IPS DF 19.7 (cell line): ENCODE measurements around the gene NT5M.
A peak's percentile ranks its signal among the peaks of the same experiment; 100 is the strongest.
"Not testable (repeated sequence)": the region's sequence is repeated elsewhere in the genome, so short reads cannot be mapped to it uniquely, and the experiment has no call there.

Source experiments
- DNase-seq: peaks from one replicate; pipeline ENCODE4 v3.0.0-alpha.2; 2013; ENCODE audit warnings: low read depth, low spot score

NT5M gene

DNA sequence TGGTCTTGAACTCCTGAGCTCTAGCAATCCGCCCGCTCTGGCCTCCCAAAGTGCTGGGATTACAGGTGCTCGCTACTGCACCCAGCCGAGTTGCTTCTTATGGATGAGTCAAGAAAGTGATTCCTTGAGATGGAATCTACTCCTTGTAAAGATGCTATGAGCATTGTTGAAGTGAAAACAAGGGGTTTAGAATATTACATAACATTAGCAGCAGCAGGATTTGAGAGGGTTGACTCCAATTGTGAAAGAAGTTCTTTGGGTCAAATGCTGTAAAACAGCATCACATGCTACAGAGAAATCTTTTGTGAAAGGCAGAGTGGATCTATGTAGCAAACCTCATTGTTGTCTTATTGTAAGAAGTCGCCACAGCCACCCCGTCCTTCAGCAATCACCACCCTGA is 72.7 kb downstream of the NT5M start:
- DNase-seq = no peak

DNA sequence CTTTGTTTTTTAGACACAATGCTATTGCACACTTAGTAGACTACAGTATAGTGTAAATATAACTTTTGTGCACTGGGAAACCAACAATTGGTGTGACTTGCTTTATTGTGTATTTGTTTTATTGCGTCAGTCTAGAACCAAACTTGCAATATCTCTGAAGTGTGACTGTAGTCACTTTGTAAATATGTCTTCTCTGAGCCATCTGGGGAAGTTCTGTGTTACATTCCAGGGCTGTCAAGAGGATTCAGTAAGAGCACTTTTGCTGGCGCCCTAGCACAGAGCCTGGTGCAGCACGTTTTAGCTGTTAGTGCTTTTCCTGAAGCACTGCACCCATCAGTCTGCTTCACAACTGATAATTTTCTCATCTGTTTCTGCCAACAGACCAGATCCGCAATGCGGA is 73.2 kb downstream of the NT5M start:
- DNase-seq = no peak

DNA sequence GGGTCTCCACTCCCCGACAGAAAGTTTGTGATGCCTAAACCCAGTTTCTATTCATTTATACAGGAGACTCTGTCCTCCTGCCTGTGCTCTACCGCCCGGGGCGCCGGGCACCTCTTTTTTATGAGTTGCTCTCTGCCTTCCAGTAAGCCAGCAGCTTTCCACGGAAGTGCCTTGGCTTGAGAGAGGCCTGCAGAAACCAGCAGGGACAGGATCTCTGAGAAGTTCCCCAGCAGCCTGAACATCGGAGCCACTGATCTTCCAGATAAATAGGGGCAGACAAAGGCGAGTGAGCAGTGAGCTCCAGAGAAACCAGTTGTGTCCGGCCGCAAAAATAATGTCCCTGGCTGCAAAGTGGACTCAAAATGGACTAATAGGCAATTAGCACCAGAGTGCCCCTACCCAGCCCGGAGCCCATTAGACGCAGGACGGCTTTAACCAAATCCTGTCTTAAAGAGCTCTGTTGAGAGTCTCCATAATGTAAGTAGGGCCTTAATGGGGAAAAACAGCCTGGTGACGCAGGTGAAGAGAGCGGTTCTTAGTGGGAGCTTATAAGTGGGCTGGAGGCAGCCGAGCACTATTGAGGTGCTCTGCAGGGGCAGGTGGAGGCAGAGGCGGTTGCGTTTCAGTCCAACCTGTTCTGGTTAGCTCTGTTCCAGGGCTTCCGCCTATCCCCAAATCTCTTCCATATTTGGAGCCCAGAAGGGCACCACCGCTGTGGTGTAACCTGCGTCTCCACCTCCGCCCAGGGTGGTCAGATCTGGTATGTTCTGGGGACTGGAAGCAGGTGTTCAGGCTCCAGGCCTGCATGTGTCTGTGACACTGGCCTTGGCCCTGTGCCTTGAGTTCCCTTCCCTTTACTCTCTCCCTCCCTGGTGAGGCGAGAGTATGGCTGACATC is 74.1 kb downstream of the NT5M start:
- no peak for DNase-seq

DNA sequence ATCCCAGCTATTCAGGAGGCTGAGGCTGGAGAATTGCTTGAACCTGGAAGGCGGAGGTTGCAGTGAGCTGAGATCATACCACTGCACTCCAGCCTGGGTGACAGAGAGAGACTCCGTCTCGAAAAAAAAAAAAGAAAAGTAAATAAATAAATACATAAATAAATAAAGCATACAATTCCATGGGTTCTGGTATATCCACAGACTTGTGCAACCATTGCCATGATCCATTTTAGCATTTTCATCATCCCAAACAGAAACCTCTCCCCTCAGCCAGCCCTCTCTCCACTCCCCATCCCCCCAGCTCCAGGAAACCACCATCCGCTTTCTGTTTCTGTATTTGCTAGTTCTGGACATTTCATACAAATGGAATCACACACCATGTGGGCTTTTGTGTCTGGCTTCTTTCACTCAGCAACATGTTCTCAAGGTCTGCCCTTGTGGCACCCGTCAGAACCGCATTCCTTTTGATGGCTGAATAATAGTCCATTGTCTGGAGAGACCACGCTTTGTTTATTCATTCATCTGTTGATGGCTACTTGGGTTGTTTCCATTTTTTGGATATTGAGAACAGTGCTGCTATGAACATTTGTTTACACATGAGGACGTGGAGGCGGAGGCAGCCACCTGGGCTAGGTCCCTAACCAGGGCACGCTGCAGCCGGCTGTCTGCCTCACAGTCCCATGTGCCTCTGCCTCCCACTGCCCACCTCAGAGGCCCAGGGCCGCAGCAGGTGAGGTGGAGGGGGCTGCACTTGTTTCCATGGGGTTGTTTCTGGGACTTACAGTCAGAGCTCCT is 76.2 kb downstream of the NT5M start:
- no peak for DNase-seq

DNA sequence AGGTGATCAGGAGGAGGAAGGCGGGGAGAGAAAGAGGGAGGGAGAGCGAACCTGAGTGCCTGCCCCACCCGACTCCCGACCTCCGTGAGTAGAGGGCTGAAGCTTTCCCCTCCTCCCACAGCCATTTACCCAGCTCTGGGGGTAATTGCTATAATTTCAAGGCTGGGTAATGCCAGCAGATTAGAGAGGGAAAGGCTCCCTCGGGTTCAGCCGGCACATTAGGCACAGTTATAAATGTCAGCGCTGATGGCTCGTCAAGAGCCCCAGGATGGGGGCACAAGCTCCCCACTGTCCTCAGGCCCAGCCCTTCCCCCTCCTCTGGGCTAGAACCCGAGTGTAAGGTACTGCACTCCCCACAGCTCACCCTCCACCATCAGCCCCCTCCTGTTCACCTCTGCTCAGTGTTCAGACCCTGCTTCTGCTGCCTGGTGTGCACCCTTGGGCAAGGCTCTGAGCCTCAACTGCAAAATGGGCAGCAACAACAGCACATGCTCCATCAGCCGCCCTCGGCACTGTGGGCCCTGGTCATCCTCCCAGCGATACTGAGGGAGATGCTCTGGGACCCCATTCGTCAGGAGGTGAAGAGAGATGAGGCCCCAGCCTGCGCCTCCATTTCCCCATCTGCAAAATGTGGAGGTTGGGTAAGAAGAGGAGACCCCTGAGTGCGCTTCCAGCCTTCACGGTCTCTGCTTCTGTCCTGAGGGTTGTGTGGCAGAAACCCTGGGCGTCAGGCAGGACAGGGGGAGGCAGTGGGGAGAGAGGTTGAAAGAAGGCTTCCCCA is 77.2 kb downstream of the NT5M start:
- no peak for DNase-seq

DNA sequence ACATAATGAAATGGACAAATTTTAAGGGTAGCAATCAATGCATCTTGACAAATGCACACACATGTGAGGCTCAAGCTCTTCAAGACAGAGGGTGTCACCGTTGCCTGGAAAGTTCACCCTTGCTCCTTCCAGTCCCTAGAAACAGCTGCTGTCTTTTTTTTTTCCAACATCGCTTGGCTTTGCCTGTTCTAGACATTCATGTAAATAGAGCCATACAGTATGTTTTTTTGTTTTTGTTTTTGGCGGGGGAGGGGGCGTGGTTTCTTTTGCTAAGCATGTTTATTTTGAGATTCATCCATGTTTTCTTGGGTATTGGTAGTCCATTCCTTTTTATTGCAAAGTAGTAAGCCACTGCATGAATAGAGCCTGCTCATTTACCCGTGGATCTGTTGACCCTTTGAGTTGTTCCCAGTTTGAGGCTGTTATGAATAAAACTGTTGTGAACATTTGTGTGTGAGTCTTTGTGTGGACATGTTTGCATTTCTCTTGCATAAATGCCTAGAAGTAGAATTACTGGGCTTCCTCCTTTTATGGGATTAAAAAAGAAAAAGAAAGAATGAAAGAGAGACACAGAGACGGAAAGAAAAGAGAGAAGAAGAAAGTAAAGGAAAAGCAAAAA is 78.4 kb downstream of the NT5M start:
- no peak for DNase-seq

DNA sequence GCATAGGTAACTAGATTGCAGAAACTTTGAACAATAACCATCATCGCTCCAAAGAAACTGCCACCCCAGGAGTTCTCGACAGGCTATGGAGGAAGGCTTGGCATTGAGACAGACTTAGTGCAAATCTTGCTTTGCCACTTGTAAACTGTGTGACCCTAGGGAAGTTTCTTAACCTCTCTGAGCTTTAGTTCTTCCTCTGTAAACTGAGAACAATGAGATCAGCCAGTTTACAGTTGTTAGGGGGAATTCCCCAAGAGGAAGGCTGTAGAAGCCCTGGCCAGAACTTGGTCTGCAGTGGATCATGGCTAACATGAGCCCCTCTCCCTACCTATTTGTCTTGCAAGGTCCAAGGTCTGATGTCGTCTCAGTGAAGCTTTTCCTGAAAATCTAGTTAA is 78.9 kb downstream of the NT5M start:
- DNase-seq = no peak

DNA sequence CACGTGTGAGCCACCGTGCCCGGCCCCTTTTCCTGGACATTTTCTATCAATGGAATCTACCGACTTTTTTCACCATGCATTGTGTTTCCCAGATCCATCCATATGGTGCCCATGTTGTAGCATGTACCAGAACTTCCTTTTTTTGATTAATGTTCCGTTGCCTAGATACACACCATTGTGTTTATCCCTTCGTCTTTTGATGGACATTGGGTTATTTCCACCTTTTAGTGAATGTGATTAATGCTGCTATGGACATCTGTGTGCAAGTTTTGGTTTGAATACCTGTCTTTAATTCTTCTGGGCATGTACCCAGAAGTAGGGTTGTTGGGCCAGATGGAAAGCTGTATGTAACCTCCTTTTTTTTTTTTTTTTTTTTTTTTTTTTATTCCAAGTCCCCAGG is 79.8 kb downstream of the NT5M start:
- DNase-seq = no peak

DNA sequence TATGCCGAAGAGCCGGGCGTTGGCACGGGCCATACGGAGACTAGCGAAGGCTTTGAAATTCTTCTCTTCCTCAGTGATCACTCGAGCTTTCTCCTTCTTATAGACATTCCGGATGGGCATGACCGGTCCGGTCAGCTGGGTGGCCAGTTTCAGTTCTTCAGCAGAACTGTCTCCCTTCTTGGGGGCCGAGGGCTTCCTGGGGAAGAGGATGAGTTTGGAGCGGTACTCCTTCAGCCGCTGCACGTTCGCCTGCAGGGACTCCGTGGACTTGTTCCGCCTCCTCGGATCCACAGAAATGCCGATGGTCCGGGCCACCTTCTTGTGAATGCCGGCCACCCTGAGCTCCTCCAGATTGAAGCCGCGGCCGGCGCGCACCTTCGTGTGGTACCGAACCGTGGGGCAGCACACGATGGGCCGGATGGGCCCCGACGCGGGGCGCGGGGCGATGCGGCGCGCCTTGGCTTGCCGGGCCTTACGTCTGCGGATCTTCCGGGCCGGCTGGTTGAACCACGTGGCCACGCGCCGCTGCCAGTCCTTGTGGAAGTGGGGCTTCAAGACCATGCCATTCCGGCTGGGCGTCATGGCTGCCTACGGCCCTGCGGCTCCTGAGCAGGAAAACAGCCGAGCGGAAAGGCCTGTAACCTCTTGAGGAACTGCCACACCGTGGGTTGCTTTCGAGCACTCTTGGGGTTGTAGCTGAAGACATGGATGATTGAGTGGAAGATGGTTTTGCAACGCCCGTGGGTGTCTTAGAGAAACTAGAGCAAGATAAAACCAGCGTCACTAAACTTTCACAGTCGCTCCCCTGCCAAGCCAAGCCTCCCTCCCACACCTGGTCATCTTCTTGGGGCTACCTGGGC is 80.5 kb downstream of the NT5M start:
- not testable (repeated sequence) for DNase-seq

DNA sequence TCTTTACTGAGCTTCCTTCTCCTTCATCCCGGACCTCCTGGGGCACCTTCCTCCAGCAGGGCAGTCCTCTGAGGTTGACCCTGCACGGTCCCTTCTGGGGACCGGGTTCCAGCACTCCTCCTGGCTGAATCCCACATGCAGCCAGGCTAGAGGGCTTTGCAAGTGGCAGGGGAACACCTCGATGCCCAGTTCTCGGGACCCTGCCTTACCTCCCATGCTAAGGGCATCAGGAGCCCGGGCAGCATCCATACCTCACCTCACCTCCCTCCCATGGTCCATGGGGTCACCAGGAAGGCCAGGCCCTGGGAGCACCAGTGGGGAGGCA is 81.1 kb downstream of the NT5M start:
- no peak for DNase-seq

DNA sequence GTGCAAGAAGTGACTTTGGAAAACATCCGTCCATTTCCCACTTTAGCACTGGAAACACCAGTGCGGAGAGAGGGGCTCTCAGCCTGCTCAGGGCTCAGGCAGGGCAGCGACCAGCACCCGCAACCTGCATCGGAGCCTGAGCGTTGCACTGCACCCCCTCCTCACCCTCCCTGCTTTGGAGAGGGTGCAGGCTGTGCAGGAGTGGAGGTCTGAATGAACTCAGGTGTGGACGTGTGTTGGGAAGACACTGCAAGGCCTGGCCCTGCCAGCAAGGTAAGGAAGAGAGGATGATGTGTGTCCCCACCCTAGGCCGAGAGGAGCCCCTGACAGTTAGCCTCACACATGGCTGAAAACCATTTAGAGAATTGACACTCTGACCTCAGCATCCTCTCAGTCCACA is 81.8 kb downstream of the NT5M start:
- DNase-seq = no peak

DNA sequence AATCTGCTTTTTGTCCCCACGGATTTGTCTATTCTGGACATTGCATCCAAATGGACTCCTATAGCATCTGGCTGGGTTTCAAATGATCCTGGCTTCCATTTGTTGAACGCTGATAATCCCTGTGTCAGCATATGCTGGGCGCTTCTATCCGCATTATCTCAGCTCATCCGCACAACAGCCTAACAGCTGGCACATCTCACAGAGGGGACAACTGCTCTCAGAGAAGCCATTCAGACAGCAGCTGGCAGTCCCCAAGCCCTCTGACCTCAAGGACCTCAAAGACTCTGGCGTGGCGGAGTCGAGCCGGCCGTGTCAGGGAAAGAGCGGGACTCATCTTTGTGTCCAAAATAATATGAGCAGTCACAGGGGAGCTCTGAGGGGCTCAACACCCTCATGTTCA is 82.3 kb downstream of the NT5M start:
- no peak for DNase-seq

DNA sequence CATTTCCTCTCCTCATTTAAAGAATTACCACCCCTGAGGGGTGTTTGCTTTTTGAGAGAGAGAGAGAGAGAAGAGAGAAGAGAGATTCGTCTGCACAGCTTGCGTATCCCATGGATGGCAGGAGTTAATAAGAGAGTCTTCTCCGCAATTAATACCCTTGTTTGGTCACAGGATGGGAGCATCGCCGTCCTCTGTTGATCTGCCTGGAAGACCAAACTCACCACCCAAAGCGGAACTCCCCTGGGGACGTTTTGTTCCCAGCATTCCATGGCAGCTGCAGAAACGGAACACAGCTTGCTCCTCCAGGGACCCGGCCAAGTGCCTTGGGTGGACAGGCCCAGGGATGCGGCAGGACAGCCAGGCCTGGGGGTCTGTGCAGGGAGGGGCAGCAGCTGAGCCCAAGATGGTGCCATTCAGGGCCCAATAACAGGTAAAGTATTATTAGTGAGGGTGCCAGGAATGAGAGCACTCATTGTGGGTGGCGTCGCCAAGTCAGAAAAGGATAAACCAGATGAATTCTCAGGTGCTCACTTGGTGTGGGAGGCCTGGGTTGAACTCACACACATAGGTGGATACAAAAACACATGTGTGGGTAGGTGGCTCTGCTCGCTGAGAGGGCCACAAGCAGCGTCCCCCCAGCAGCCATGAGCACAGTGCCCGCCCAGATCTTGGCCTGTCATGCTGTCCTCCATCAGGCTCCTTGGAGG is 83.1 kb downstream of the NT5M start:
- DNase-seq = no peak

DNA sequence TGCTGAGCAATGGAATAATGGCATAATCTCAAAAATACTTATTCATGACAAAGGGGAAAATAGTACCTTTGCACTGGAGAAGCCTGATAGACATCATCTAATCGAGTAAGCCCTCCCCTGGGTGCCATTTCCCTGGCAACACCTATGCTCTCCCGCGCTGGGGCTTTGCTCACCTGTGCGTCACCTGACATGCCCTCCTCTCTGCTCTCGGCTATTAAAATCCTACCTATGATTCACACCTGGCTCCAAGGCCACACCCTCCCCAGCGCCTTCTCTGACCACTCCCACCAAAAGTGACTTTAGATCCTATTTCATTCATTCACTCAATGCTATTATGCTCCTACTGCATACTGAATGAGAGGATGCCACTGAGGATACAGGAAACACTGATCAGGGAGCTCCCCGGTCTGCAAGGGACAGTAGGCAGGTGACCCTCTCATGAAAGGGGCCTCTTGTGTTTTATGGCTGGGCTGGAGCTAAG is 83.9 kb downstream of the NT5M start:
- DNase-seq = no peak

DNA sequence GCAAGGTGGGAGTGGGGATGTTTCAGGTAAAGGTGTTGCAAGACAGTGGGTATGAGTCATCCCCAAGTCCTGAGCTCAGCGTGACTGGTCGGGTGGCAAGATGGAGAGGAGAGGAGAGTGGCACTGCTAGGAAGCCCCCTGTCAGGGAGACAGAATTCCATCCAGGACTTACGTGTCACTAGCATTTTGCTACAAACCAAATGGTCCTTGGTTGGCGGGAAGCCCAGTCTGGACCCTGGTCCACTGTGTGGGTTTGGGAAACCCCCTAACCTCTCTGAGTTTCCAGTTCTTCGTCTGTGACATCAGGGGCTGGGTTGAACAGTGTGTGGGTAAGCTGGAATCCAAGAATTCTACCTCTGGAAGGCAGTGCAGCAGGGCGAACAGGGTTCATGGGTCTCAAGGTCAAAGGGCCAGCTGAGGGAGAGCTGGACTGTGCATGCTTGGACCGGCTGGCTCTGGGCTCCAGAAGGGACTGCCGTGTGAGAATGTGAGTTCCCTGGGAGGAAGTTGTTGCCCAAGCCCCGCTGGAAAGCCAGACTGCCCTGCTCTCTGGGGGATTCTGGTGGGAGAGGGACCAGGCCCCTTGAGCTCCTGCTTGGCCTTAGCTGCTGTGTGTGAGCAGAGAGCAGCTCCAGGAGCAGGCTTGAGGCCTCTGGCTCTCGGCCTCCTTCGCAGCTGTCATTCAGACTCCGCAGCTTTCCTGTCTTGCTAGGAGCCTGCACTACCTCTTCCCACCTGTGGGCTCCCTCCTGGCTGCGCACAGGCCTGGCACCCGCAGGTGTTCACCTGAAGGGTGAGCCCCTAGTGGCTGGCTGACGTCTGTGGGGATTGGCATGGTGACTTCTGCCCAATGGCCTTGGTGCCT is 84.6 kb downstream of the NT5M start:
- DNase-seq = peak; percentile 50

DNA sequence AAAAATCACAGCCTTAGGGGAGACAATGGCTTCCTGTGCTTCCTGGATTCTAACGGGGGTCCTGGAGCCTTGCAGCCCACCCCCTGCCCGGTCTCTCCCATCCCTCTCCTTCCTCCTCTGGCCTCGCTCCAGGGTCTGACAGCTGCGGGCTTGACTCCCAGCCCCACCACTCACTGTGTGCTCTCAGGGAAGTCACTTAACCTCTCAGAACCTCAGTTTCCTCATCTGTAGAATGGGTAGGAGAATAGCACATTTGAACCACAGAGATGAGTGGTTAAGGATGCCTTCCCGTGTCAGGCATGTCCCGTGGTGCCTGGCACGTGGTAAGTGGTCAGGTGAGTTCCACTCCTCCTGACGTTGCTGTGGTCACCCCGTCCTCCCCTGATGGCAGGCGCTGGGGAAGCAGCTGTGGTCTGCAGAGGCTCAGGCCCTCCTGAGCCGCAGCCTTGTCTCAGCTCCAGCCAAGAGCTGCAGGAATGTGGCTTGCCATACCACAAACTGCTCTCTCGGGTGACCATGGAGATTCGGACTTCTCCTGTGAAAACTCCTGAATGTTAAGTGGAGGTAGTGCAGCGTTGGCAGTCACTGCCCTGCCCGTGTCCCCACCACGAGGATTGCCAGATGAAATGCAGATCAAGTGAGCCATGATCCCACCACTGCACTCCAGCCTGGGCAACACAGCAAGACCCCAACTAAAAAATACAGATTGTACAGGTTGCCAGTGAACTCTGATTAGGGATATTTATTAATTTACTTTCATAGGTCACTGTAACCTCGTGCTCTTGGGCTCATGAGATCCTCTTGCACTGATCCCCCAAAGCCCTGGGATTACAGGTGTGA is 85.7 kb downstream of the NT5M start:
- no peak for DNase-seq

DNA sequence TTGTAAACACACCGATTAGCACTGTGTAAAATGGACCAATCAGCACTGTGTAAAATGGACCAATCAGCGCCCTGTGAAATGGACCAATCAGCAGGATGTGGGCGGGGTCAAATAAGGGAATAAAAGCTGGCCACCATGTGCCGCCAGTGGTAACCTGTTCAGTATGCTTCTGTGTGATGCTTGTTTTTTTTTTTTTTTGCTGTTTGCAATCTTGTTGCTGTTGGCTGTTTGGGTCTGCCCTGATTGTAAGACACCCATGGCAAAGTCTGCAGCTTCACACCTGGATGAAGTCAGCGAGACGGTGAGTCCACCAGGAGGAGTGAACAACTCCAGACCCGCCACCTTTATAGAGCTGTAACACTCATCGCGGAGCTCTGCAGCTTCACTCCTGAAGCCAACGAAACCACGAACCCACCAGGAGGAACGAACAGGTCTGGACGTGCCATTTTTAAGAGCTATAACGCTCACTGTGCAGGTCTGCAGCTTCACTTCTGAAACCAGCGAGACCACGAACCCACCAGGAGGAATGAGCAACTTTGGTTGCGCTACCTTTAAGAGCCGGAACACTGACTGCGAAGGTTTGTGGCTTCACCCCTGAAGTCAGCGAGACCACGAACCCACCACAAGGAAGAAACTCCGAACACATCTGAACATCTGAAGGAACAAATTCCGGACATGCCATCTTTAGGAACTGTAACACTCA is 88.6 kb downstream of the NT5M start:
- DNase-seq = no peak

DNA sequence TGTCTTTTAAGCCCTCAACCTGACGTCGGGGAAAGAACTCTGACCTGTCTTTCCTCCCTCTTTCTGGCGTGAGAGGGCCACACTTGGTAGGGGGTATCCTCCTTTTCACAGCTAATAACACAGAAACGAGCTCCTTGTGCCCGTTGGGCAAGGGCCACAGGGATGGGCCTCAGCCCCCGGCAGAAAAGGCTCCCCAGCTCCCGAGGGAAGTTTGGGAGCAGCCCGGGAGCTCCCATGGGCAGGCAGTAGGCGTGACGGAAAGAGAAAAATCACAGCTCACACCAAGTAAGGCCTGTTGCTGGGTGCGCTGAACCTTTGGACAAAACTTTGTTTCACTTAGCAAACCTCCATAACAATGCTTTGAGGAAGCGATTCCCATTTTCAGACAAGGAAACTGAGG is 90.8 kb downstream of the NT5M start:
- no peak for DNase-seq
